Stomach (tissue), 19 donors: Measurements from ENCODE around the gene GABARAP. TPM values are rescaled to one million over a fixed set of nuclear protein-coding genes. Genes with fewer than 3 reads are reported as not detected.

Experiments used
- DNase-seq, 2 donors: peaks; one replicate each; pipeline versions ENCODE4 v3.0.0 to v3.0.0-alpha.2; 2013 to 2019
- H3K27ac ChIP-seq, 5 donors: fragments of 200-600 bp in 4 of 5; sonication (generic) in 4 of 5; one replicate each; pipeline ENCODE4 v1.5.1; 2013 to 2019; ENCODE audit warnings: mild to moderate bottlenecking in 1 of 5, moderate library complexity in 1 of 5
- H3K27me3 ChIP-seq, 3 donors: fragments of 200-600 bp; sonication (generic); one replicate each; pipeline ENCODE4 v1.5.1; 2017 to 2019; ENCODE audit warnings: mixed run types in 1 of 3
- H3K36me3 ChIP-seq, 4 donors: fragments of 200-600 bp; sonication (generic); 1 replicate in 3 of 4; 2 replicates in 1 of 4; pipeline ENCODE4 v1.5.1; 2016 to 2019
- H3K4me1 ChIP-seq, 4 donors: fragments of 200-600 bp; sonication (generic); one replicate each; pipeline ENCODE4 v1.5.1; 2016 to 2019
- H3K4me3 ChIP-seq, 4 donors: fragments of 200-600 bp; sonication (generic) in 3 of 4; one replicate each; pipeline ENCODE4 v1.5.1; 2016 to 2019; ENCODE audit warnings: mild to moderate bottlenecking in 1 of 4
- H3K9me3 ChIP-seq, 4 donors: fragments of 200-600 bp; sonication (generic); one replicate each; pipeline ENCODE4 v1.5.1; 2016 to 2019
- CTCF ChIP-seq, 7 experiments: fragments of 450-650 bp in 4 of 7; fragments of 200-600 bp in 3 of 7; sonication (generic) in 3 of 7; IDR thresholded peaks; one replicate each; pipeline ENCODE4 v1.5.1; 2016 to 2019; ENCODE audit warnings: antibody characterized with exemption in 7 of 7, control low read depth in 2 of 7, mild to moderate bottlenecking in 1 of 7
- EP300 ChIP-seq: sonication (generic); formaldehyde crosslinking; IDR thresholded peaks from one replicate; pipeline ENCODE4 v1.6.1; 2017; ENCODE audit warnings: antibody characterized with exemption
- POLR2A ChIP-seq, 4 donors: fragments of 450-650 bp; IDR thresholded peaks; one replicate each; pipeline ENCODE4 v1.6.1; 2016; ENCODE audit warnings: antibody characterized with exemption in 4 of 4, control low read depth in 2 of 4, mild to moderate bottlenecking in 1 of 4, moderate library complexity in 1 of 4
- POLR2AphosphoS5 ChIP-seq, 3 donors: sonication (generic); formaldehyde crosslinking; IDR thresholded peaks; one replicate each; pipeline ENCODE4 v1.6.1; 2016; ENCODE audit warnings: antibody characterized with exemption in 3 of 3
- WGBS, 5 donors: extraction: QIAGEN DNeasy Blood & Tissue Kit in 3 of 5; methylation state at CpG; one replicate each; pipeline versions ENCODE4 v1.1.5 to v1.1.7; 2013 to 2018; 5-methylcytosine and 5-hydroxymethylcytosine counted together
- intact Hi-C: fragments of 100-400 bp; cut with DNase I; formaldehyde crosslinking; loops from one replicate; pipeline ENCODE4 v1.15.1; 2023; ENCODE audit warnings: low total_unique reads
- long read RNA-seq, 10 donors: transcript quantifications; one replicate each; lab custom pipeline, GENCODE V29; 2026
- polyA plus RNA-seq, 3 donors: library from polyadenylated mRNA; stranded (reverse); fragments of 200-250 nt; gene quantifications; one replicate each; pipeline ENCODE4 v1.2.3, GENCODE V29; 2013
- total RNA-seq, 5 donors: library from RNA; depleted of rRNA; stranded (reverse); fragments of >200 nt; gene quantifications; one replicate each; pipeline versions ENCODE4 v1.1.0 to v1.2.3, GENCODE V29; 2014 to 2016
- donor health status: healthy with polysubstance abuse.
- donor health status: Bipolar disorder and iron deficiency.
- donor health status: healthy.

GABARAP gene
- total RNA-seq (100 to 1,000 TPM; 111 to 419 (median 206) TPM), polyA plus RNA-seq (1,000 to 10,000 TPM in 1 of 3 donors, 100 to 1,000 TPM in 2; 773 to 1,252 (median 934) TPM)
- long read RNA-seq, donor 1, transcript GABARAP-201 (4 exons, 1,634 nt) = major isoform, 87 of 91 reads
- long read RNA-seq, donor 1, partial matches to known transcripts = 0 of 91 reads
- long read RNA-seq, donor 1, other reads (novel, unspliced or antisense) = 0 of 91 reads
- long read RNA-seq, donor 2, transcript GABARAP-204 (3 exons, 837 nt) = minor isoform, 5 of 174 reads
- long read RNA-seq, donor 2, transcript GABARAP-201 (4 exons, 1,634 nt) = major isoform, 168 of 174 reads
- long read RNA-seq, donor 2, partial matches to known transcripts = 0 of 174 reads
- long read RNA-seq, donor 2, other reads (novel, unspliced or antisense) = 0 of 174 reads
- long read RNA-seq, donor 3, transcript GABARAP-201 (4 exons, 1,634 nt) = major isoform, 117 of 125 reads
- long read RNA-seq, donor 3, partial matches to known transcripts = 0 of 125 reads
- long read RNA-seq, donor 3, other reads (novel, unspliced or antisense) = 0 of 125 reads
- long read RNA-seq, donor 4, transcript GABARAP-201 (4 exons, 1,634 nt) = major isoform, 21 of 22 reads
- long read RNA-seq, donor 4, partial matches to known transcripts = 0 of 22 reads
- long read RNA-seq, donor 4, other reads (novel, unspliced or antisense) = 0 of 22 reads
- long read RNA-seq, donor 5, transcript GABARAP-204 (3 exons, 837 nt) = minor isoform, 11 of 219 reads
- long read RNA-seq, donor 5, transcript GABARAP-201 (4 exons, 1,634 nt) = major isoform, 203 of 219 reads
- long read RNA-seq, donor 5, partial matches to known transcripts = 0 of 219 reads
- long read RNA-seq, donor 5, other reads (novel, unspliced or antisense) = 0 of 219 reads
- long read RNA-seq, donor 6, transcript GABARAP-201 (4 exons, 1,634 nt) = major isoform, 352 of 379 reads
- long read RNA-seq, donor 6, transcript GABARAP-204 (3 exons, 837 nt) = minor isoform, 13 of 379 reads
- long read RNA-seq, donor 6, partial matches to known transcripts = 9 of 379 reads
- long read RNA-seq, donor 6, other reads (novel, unspliced or antisense) = 0 of 379 reads
- long read RNA-seq, donor 7, transcript GABARAP-201 (4 exons, 1,634 nt) = major isoform, 218 of 227 reads
- long read RNA-seq, donor 7, transcript GABARAP-204 (3 exons, 837 nt) = minor isoform, 5 of 227 reads
- long read RNA-seq, donor 7, partial matches to known transcripts = 0 of 227 reads
- long read RNA-seq, donor 7, other reads (novel, unspliced or antisense) = 0 of 227 reads
- long read RNA-seq, donor 8, transcript GABARAP-201 (4 exons, 1,634 nt) = major isoform, 154 of 158 reads
- long read RNA-seq, donor 8, partial matches to known transcripts = 0 of 158 reads
- long read RNA-seq, donor 8, other reads (novel, unspliced or antisense) = 0 of 158 reads
- long read RNA-seq, donor 9, transcript GABARAP-205 (3 exons, 476 nt) = minor isoform, 8 of 212 reads
- long read RNA-seq, donor 9, transcript GABARAP-204 (3 exons, 837 nt) = minor isoform, 5 of 212 reads
- long read RNA-seq, donor 9, transcript GABARAP-201 (4 exons, 1,634 nt) = major isoform, 188 of 212 reads
- long read RNA-seq, donor 9, partial matches to known transcripts = 9 of 212 reads
- long read RNA-seq, donor 9, other reads (novel, unspliced or antisense) = 0 of 212 reads
- long read RNA-seq, donor 10, transcript GABARAP-201 (4 exons, 1,634 nt) = major isoform, 75 of 79 reads
- long read RNA-seq, donor 10, partial matches to known transcripts = 0 of 79 reads
- long read RNA-seq, donor 10, other reads (novel, unspliced or antisense) = 0 of 79 reads

GRCh38 chr17:7241783-7242716 lies at the start of gene GABARAP:
Gene GABARAP, minus strand, starts transcription at chr17:7242449. Its CDS starts 119 bp downstream, at chr17:7242330.
- no peaks in the 10 kb centered on the region for H3K27me3 ChIP-seq
- peak within 1 kb of the TSS; percentile 94 to 99 (median 97) for H3K27ac ChIP-seq
- 0 to 1% (median 0%) methylated on average over 34 to 62 of the region's 62 CpGs for WGBS, 5 donors
- peak; percentile 96 to 98 for DNase-seq
- no peak for TF ChIP-seq EP300
- peak in 1 of 3 donors; percentile 22 for TF ChIP-seq POLR2AphosphoS5 (IDR thresholded peaks at IDR 0.05)
- TF ChIP-seq CTCF (IDR thresholded peaks at IDR 0.05) = no peak
- peak in 2 of 4 donors; percentile 32 to 41 for TF ChIP-seq POLR2A (IDR thresholded peaks at IDR 0.05)
- intact Hi-C loops = no loop called here
- H3K4me3 ChIP-seq = peak within 1 kb of the TSS; percentile 77 to 97 (median 82)
- H3K4me1 ChIP-seq = peaks cover 26 to 39% (median 37%) of the 10 kb centered on the region in 4 donors
- no peaks in the 10 kb centered on the region for H3K9me3 ChIP-seq
- peaks cover 34 to 50% (median 46%) of the 10 kb centered on the region in 4 donors for H3K36me3 ChIP-seq

GRCh38 chr17:7290685-7291084 lies 48.4 kb upstream of the GABARAP start:
- TF ChIP-seq EP300 = no peak
- no peak for TF ChIP-seq POLR2AphosphoS5 (IDR thresholded peaks at IDR 0.05)
- TF ChIP-seq POLR2A (IDR thresholded peaks at IDR 0.05) = no peak
- TF ChIP-seq CTCF (IDR thresholded peaks at IDR 0.05) = no peak
- no peak for DNase-seq
- H3K27me3 ChIP-seq = peaks cover 0 to 79% (median 28%) of the 10 kb centered on the region in 3 donors
- WGBS, 5 donors = 79 to 89% (median 86%) methylated on average over 6 to 11 of the region's 11 CpGs
- peaks cover 20 to 40% (median 32%) of the 10 kb centered on the region in 4 donors for H3K4me1 ChIP-seq
- intact Hi-C loops = no loop called here
- H3K27ac ChIP-seq = no peak overlapping the region
- no peak overlapping the region for H3K4me3 ChIP-seq
- peaks cover 0 to 2% (median under 1%) of the 10 kb centered on the region in 4 donors for H3K36me3 ChIP-seq
- no peaks in the 10 kb centered on the region for H3K9me3 ChIP-seq

GRCh38 chr17:7290166-7290565 lies 47.9 kb upstream of the GABARAP start:
- 92 to 94% (median 93%) methylated on average over 16 to 19 of the region's 19 CpGs for WGBS, 5 donors
- no peak overlapping the region for H3K27ac ChIP-seq
- no peak for DNase-seq
- peaks cover 15 to 34% (median 27%) of the 10 kb centered on the region in 4 donors for H3K4me1 ChIP-seq
- peaks cover 0 to 73% (median 28%) of the 10 kb centered on the region in 3 donors for H3K27me3 ChIP-seq
- no peaks in the 10 kb centered on the region for H3K9me3 ChIP-seq
- TF ChIP-seq CTCF (IDR thresholded peaks at IDR 0.05) (no peak), EP300 (no peak), POLR2A (IDR thresholded peaks at IDR 0.05) (no peak), POLR2AphosphoS5 (IDR thresholded peaks at IDR 0.05) (no peak)
- no peak overlapping the region for H3K4me3 ChIP-seq
- peaks cover 0 to 8% (median 3%) of the 10 kb centered on the region in 4 donors for H3K36me3 ChIP-seq
- intact Hi-C loops = no loop called here
